ENCODE data around the gene S100A3.

S100A3 gene

DNA sequence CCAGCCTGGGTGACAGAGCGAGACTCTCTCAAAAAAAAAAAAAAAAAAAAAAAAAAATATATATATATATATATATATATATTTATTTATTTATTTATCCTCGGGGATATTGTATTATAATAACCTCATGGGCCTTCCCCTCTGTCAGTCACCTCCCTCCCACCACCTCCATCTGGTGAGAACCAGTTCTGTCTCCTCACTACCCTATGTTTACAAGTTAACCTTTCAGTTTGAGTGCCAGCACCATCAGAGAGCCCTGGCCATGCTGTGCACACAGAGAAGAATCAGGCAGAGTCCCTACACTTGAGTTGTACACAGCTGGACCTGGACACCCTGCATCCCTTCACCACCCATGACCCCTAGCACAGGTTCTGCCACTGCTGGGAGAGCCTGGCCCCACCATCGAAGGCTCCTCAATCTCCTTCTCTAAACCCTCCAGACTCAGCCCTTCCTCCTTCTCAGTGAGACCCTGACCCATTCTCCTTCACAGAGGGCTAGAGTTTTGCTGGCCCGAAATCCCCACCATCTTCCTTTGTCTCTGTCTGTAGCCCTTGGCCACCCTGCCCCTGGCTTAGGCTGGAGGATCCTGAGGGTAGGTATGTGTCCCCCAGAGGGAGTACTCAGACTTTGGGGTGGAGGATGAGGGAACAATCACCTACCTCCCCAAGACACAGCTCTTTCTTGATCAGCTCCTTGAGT, 9.5 kb downstream of the S100A3 start:
- Histone ChIP-seq H3K4me1 (ENCODE audit: insufficient read depth, low read length, severe bottlenecking) (peaks cover 19% of the 10 kb centered on the region), H3F3A (ENCODE audit: insufficient read depth, low read length) (no peaks in the 10 kb centered on the region), H3K9ac (ENCODE audit: low read length) (no peak overlapping the region), H3K4me3 (ENCODE audit: low read depth, low read length, poor library complexity, severe bottlenecking) (no peak overlapping the region), H3K36me3 (ENCODE audit: insufficient read depth, low read length) (no peaks in the 10 kb centered on the region), H3K9me3 (ENCODE audit: low read length) (no peaks in the 10 kb centered on the region), H4K20me1 (ENCODE audit: insufficient read depth, low read length) (no peaks in the 10 kb centered on the region), H3K27me3 (ENCODE audit: insufficient read depth, low read length) (no peaks in the 10 kb centered on the region), H3K79me2 (ENCODE audit: insufficient read depth, low read length) (no peaks in the 10 kb centered on the region), H2AFZ (ENCODE audit: low read length) (no peak overlapping the region), H3K9me2 (ENCODE audit: low read depth, low read length) (no peaks in the 10 kb centered on the region), H3K27ac (ENCODE audit: low read depth, low read length, poor library complexity, severe bottlenecking) (no peak overlapping the region), H3K4me2 (ENCODE audit: low read length) (no peak overlapping the region)
- TF ChIP-seq, protein P1, sequence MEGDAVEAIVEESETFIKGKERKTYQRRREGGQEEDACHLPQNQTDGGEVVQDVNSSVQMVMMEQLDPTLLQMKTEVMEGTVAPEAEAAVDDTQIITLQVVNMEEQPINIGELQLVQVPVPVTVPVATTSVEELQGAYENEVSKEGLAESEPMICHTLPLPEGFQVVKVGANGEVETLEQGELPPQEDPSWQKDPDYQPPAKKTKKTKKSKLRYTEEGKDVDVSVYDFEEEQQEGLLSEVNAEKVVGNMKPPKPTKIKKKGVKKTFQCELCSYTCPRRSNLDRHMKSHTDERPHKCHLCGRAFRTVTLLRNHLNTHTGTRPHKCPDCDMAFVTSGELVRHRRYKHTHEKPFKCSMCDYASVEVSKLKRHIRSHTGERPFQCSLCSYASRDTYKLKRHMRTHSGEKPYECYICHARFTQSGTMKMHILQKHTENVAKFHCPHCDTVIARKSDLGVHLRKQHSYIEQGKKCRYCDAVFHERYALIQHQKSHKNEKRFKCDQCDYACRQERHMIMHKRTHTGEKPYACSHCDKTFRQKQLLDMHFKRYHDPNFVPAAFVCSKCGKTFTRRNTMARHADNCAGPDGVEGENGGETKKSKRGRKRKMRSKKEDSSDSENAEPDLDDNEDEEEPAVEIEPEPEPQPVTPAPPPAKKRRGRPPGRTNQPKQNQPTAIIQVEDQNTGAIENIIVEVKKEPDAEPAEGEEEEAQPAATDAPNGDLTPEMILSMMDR (IDR thresholded peaks at IDR 0.05; ENCODE audit: low read length): no peak
- no peak for TF ChIP-seq EZH2 (IDR thresholded peaks at IDR 0.05; ENCODE audit: borderline replicate concordance, low read length)

DNA sequence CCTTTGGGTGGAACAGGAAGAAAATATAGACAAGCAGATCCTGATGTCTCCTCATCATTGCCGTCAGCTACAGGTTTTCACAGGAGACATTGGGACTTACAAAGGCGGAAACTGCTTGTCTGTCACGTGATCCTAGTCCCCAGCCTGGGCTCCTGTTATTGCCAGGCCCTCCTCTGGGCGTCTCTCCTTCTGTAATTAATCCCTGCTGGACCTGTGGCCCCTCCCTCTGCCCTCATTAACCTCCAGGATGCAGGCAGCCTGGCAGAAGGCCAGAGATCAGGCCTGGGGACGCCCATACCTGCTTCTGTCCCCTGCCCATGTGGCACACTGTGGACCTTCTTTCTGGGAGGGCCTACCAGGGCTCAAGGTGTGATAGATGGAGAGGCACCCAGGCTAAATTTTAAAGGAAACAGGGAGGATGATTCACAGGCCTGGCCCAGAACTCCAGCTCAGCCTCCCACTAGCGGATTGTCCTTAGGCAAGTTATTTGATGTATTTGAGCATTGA, 10.7 kb downstream of the S100A3 start:
- no peaks in the 10 kb centered on the region for H4K20me1 ChIP-seq (ENCODE audit: insufficient read depth, low read length)
- no peak overlapping the region for H2AFZ ChIP-seq (ENCODE audit: low read length)
- peaks cover 15% of the 10 kb centered on the region for H3K4me1 ChIP-seq (ENCODE audit: insufficient read depth, low read length, severe bottlenecking)
- H3K27ac ChIP-seq (ENCODE audit: low read depth, low read length, poor library complexity, severe bottlenecking): no peak overlapping the region
- TF ChIP-seq, protein P1 (IDR thresholded peaks at IDR 0.05; ENCODE audit: low read length): no peak
- no peak for TF ChIP-seq EZH2 (IDR thresholded peaks at IDR 0.05; ENCODE audit: borderline replicate concordance, low read length)
- H3K4me3 ChIP-seq (ENCODE audit: low read depth, low read length, poor library complexity, severe bottlenecking): no peak overlapping the region
- no peaks in the 10 kb centered on the region for H3K9me2 ChIP-seq (ENCODE audit: low read depth, low read length)
- no peaks in the 10 kb centered on the region for H3K79me2 ChIP-seq (ENCODE audit: insufficient read depth, low read length)
- no peak overlapping the region for H3K9ac ChIP-seq (ENCODE audit: low read length)
- H3K4me2 ChIP-seq (ENCODE audit: low read length): no peak overlapping the region
- no peaks in the 10 kb centered on the region for H3F3A ChIP-seq (ENCODE audit: insufficient read depth, low read length)
- H3K9me3 ChIP-seq (ENCODE audit: low read length): no peaks in the 10 kb centered on the region
- H3K27me3 ChIP-seq (ENCODE audit: insufficient read depth, low read length): no peaks in the 10 kb centered on the region
- H3K36me3 ChIP-seq (ENCODE audit: insufficient read depth, low read length): no peaks in the 10 kb centered on the region

DNA sequence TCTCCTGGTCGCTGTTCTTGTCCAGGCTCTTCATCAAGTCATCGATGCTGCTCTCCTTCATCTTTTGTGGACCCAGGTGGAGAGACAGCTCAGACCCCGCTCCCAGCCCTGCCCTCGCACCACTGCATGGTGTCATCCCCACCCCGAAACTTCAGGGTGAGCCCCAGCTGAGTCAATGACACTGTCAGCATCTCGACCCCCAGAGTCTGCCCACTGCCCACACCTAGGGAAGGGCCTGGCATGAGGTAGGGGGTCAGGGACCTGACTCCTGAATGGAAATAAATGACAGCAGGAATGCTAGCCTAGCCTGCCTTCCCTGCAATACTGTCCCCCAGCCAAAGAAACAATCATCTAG, 11.7 kb downstream of the S100A3 start:
- no peak overlapping the region for H3K27ac ChIP-seq (ENCODE audit: low read depth, low read length, poor library complexity, severe bottlenecking)
- H3F3A ChIP-seq (ENCODE audit: insufficient read depth, low read length): no peaks in the 10 kb centered on the region
- H3K79me2 ChIP-seq (ENCODE audit: insufficient read depth, low read length): no peaks in the 10 kb centered on the region
- H3K9me3 ChIP-seq (ENCODE audit: low read length): no peaks in the 10 kb centered on the region
- no peaks in the 10 kb centered on the region for H3K9me2 ChIP-seq (ENCODE audit: low read depth, low read length)
- H3K4me1 ChIP-seq (ENCODE audit: insufficient read depth, low read length, severe bottlenecking): peaks cover 15% of the 10 kb centered on the region
- H2AFZ ChIP-seq (ENCODE audit: low read length): no peak overlapping the region
- no peak overlapping the region for H3K4me2 ChIP-seq (ENCODE audit: low read length)
- no peaks in the 10 kb centered on the region for H4K20me1 ChIP-seq (ENCODE audit: insufficient read depth, low read length)
- H3K27me3 ChIP-seq (ENCODE audit: insufficient read depth, low read length): no peaks in the 10 kb centered on the region
- TF ChIP-seq, protein P1 (IDR thresholded peaks at IDR 0.05; ENCODE audit: low read length): no peak
- no peak for TF ChIP-seq EZH2 (IDR thresholded peaks at IDR 0.05; ENCODE audit: borderline replicate concordance, low read length)
- no peak overlapping the region for H3K4me3 ChIP-seq (ENCODE audit: low read depth, low read length, poor library complexity, severe bottlenecking)
- H3K9ac ChIP-seq (ENCODE audit: low read length): no peak overlapping the region
- no peaks in the 10 kb centered on the region for H3K36me3 ChIP-seq (ENCODE audit: insufficient read depth, low read length)
